H1 (cell line): ENCODE results near the gene FAM209B. TPM values are rescaled to one million over a fixed set of nuclear protein-coding genes. Genes with fewer than 3 reads are reported as not detected.

Experiments
- CTCF ChIA-PET: fragments of 300-600 bp; sonication (Branson Sonifier 250); formaldehyde crosslinking; loops from one replicate; lab custom pipeline; 2021; ENCODE audit not compliant: partially characterized antibody; lab: Charles Lee
- POLR2A ChIA-PET: fragments of 300-600 bp; sonication (Branson Sonifier 250); formaldehyde crosslinking; loops from one replicate; lab custom pipeline; 2021; ENCODE audit warnings: inconsistent platforms; ENCODE audit not compliant: partially characterized antibody; lab: Charles Lee
- DNase-seq, 2 experiments: peaks; one replicate each; pipeline versions ENCODE4 v3.0.0 to v3.0.0-alpha.2; 2010 to 2022; ENCODE audit warnings: low spot score in 2 of 2, low read depth in 1 of 2, mixed read lengths in 1 of 2
- FAIRE-seq: peaks from 2 replicates; lab custom pipeline; 2011; peaks lifted over from hg19 to GRCh38; lab: Jason Lieb, UNC
- H2AFZ ChIP-seq: 2 replicates; pipeline ENCODE4 v1.8.1; 2012; ENCODE audit warnings: low read length, inconsistent platforms
- H2AK5ac ChIP-seq: 2 replicates; pipeline ENCODE4 v1.6.1; 2013; ENCODE audit warnings: low read depth, low read length
- H2BK120ac ChIP-seq: replicated peaks from 2 replicates; pipeline ENCODE3; 2013; ENCODE audit warnings: low read depth, low read length, inconsistent platforms
- H2BK12ac ChIP-seq: 2 replicates; pipeline ENCODE4 v1.6.1; 2013; ENCODE audit warnings: low read depth, low read length
- H2BK15ac ChIP-seq: 2 replicates; pipeline ENCODE4 v1.6.1; 2013; ENCODE audit warnings: low read length
- H2BK20ac ChIP-seq: 2 replicates; pipeline ENCODE4 v1.6.1; 2013; ENCODE audit warnings: low read length
- H2BK5ac ChIP-seq: 2 replicates; pipeline ENCODE4 v1.6.1; 2013; ENCODE audit warnings: low read depth, low read length
- H3K14ac ChIP-seq: 2 replicates; pipeline ENCODE4 v1.6.1; 2013; ENCODE audit warnings: inconsistent platforms; ENCODE audit not compliant: insufficient read length
- H3K18ac ChIP-seq: 2 replicates; pipeline ENCODE4 v1.6.1; 2013; ENCODE audit warnings: low read length; ENCODE audit errors: extremely low read depth
- H3K23ac ChIP-seq: 2 replicates; pipeline ENCODE4 v1.6.1; 2013; ENCODE audit warnings: inconsistent platforms; ENCODE audit not compliant: insufficient read length
- H3K23me2 ChIP-seq: 2 replicates; pipeline ENCODE4 v1.6.1; 2013; ENCODE audit warnings: low read depth, low read length
- H3K27ac ChIP-seq: 2 replicates; pipeline ENCODE4 v1.6.1; 2011; ENCODE audit warnings: low read depth, low read length, inconsistent platforms
- H3K27me3 ChIP-seq, 4 experiments: replicated peaks in 1 of 4; 1 replicate in 1 of 4; 2 replicates in 3 of 4; pipeline versions ENCODE4 v1.6.1 to v1.8.1; 2011 to 2013; ENCODE audit warnings: low read length in 3 of 4, mild to moderate bottlenecking in 3 of 4, inconsistent platforms in 2 of 4, mixed read lengths in 2 of 4, moderate library complexity in 1 of 4; ENCODE audit not compliant: control insufficient read depth in 3 of 4, insufficient read depth in 3 of 4; ENCODE audit errors: extremely low read depth in 1 of 4
- H3K36me3 ChIP-seq, 4 experiments: 2 replicates each; pipeline versions ENCODE4 v1.6.1 to v1.8.1; 2011 to 2013; ENCODE audit warnings: mild to moderate bottlenecking in 4 of 4, low read length in 3 of 4, moderate library complexity in 2 of 4, control low read depth in 1 of 4, inconsistent platforms in 1 of 4; ENCODE audit not compliant: insufficient read depth in 4 of 4, control insufficient read depth in 2 of 4
- H3K4ac ChIP-seq: replicated peaks from 2 replicates; pipeline ENCODE3; 2013; ENCODE audit warnings: low read length, low read depth, mixed read lengths, inconsistent platforms; ENCODE audit not compliant: insufficient read length
- H3K4me1 ChIP-seq, 4 experiments: replicated peaks in 1 of 4; 1 replicate in 1 of 4; 2 replicates in 3 of 4; pipeline versions ENCODE4 v1.6.1 to v1.8.1; 2011 to 2013; ENCODE audit warnings: low read length in 3 of 4, inconsistent platforms in 2 of 4, mixed read lengths in 1 of 4; ENCODE audit not compliant: insufficient read depth in 4 of 4, control insufficient read depth in 3 of 4
- H3K4me2 ChIP-seq, 2 experiments: 2 replicates each; pipeline versions ENCODE4 v1.6.1 to v1.8.1; 2011 to 2013; ENCODE audit warnings: low read depth in 2 of 2, low read length in 2 of 2, control low read depth in 1 of 2, inconsistent platforms in 1 of 2, mild to moderate bottlenecking in 1 of 2; ENCODE audit not compliant: insufficient read depth in 1 of 2
- H3K4me3 ChIP-seq, 4 experiments: fragments of 200-600, 300-600 bp in 1 of 4; sonication (generic), shearing (Covaris generic), sonication (Bioruptor Twin) in 1 of 4; 2 replicates each; pipeline versions ENCODE4 v1.5.1 to v1.8.1; 2011 to 2016; ENCODE audit warnings: low read length in 4 of 4, low read depth in 3 of 4, control low read depth in 2 of 4, inconsistent platforms in 2 of 4, mild to moderate bottlenecking in 2 of 4, mixed read lengths in 1 of 4, moderate library complexity in 1 of 4; ENCODE audit not compliant: insufficient read depth in 2 of 4; ENCODE audit errors: extremely low read depth in 1 of 4
- H3K56ac ChIP-seq: replicated peaks from 2 replicates; pipeline ENCODE3; 2013; ENCODE audit warnings: low read depth, mild to moderate bottlenecking, mixed read lengths, low read length, inconsistent platforms; ENCODE audit not compliant: insufficient read length
- H3K79me1 ChIP-seq: 2 replicates; pipeline ENCODE4 v1.6.1; 2013; ENCODE audit warnings: low read depth, low read length, control low read depth
- H3K79me2 ChIP-seq, 2 experiments: 2 replicates each; pipeline versions ENCODE4 v1.6.1 to v1.8.1; 2012 to 2013; ENCODE audit warnings: low read length in 2 of 2, mild to moderate bottlenecking in 2 of 2, inconsistent platforms in 1 of 2; ENCODE audit not compliant: insufficient read depth in 2 of 2, control insufficient read depth in 1 of 2
- H3K9ac ChIP-seq, 4 experiments: replicated peaks in 1 of 4; 1 replicate in 1 of 4; 2 replicates in 3 of 4; pipeline versions ENCODE4 v1.6.1 to v1.8.1; 2011 to 2013; ENCODE audit warnings: low read depth in 3 of 4, low read length in 3 of 4, control low read depth in 2 of 4, mild to moderate bottlenecking in 2 of 4, moderate library complexity in 2 of 4, inconsistent platforms in 1 of 4; ENCODE audit errors: extremely low read depth in 1 of 4
- H3K9me3 ChIP-seq, 2 experiments: 2 replicates each; pipeline versions ENCODE4 v1.6.1 to v1.8.1; 2012 to 2013; ENCODE audit warnings: mild to moderate bottlenecking in 2 of 2, moderate library complexity in 2 of 2, control low read depth in 1 of 2, inconsistent platforms in 1 of 2, low read depth in 1 of 2, low read length in 1 of 2, mixed read lengths in 1 of 2; ENCODE audit not compliant: insufficient read depth in 2 of 2
- H4K20me1 ChIP-seq, 2 experiments: replicated peaks in 1 of 2; 2 replicates each; pipeline versions ENCODE3 to v1.8.1; 2011 to 2013; ENCODE audit warnings: inconsistent platforms in 2 of 2, low read length in 2 of 2, mild to moderate bottlenecking in 1 of 2; ENCODE audit not compliant: insufficient read depth in 2 of 2, control insufficient read depth in 1 of 2
- H4K5ac ChIP-seq: 2 replicates; pipeline ENCODE4 v1.6.1; 2013; ENCODE audit warnings: low read length, low read depth, mixed read lengths, inconsistent platforms; ENCODE audit not compliant: insufficient read length
- H4K8ac ChIP-seq: 2 replicates; pipeline ENCODE4 v1.8.0; 2013; ENCODE audit warnings: mild to moderate bottlenecking, moderate library complexity, low read length, inconsistent platforms; ENCODE audit not compliant: insufficient read depth; ENCODE audit errors: extremely low read depth
- H4K91ac ChIP-seq: replicated peaks from 2 replicates; pipeline ENCODE3; 2013; ENCODE audit warnings: low read length, mixed read lengths, inconsistent platforms; ENCODE audit not compliant: insufficient read length
- WGBS, 2 experiments: shearing (Covaris generic) in 1 of 2; methylation state at CpG; one replicate each; pipeline versions ENCODE4 v1.1.6 to v1.1.7; 2013 to 2015; ENCODE audit warnings: low lambda C conversion rate in 2 of 2, mixed read lengths in 2 of 2, inconsistent platforms in 1 of 2, low coverage in 1 of 2, missing lambda C conversion rate in 1 of 2; ENCODE audit not compliant: insufficient replicate concordance in 2 of 2, insufficient coverage in 1 of 2, insufficient read length in 1 of 2; ENCODE audit errors: extremely low coverage in 1 of 2, missing lambda C conversion rate in 1 of 2; 5-methylcytosine and 5-hydroxymethylcytosine counted together
- polyA plus RNA-seq, 7 experiments: library from polyadenylated mRNA; depleted of rRNA in 3 of 7; stranded (reverse) in 5 of 7; unstranded in 2 of 7; fragments of >200 nt in 5 of 7; fragments of 200-250 nt in 2 of 7; gene quantifications; 1 replicate in 5 of 7; 2 replicates in 1 of 7; 4 replicates in 1 of 7; pipeline versions ENCODE4 v1.2.1 to v1.2.3, GENCODE V29; 2011 to 2013; ENCODE audit warnings: missing spikeins in 2 of 7, mixed read lengths in 2 of 7
- total RNA-seq: library from RNA; stranded (reverse); fragmentation: NEBNext Ultra II Directional; extraction: Animal tissue kit (Norgen Biotek cat#: 25700); gene quantifications from 2 replicates; pipeline ENCODE4 v1.2.1, GENCODE V29; 2021

Gene FAM209B
- total and polyA plus RNA-seq, 2 of the 8 experiments (the other 6 are each of a cell fraction or from before 2014, with no cell fraction given), result 0.29 TPM; not detected in 1

- no peak overlapping the region for H3K14ac ChIP-seq
- H3K23me2 ChIP-seq, result no peaks in the 10 kb centered on the region
- no peak overlapping the region for H2BK20ac ChIP-seq
- H3K79me1 ChIP-seq, result no peaks in the 10 kb centered on the region
- H3K9me3 ChIP-seq, result no peaks in the 10 kb centered on the region
- H4K8ac ChIP-seq, result no peak overlapping the region
- no peaks in the 10 kb centered on the region for H3K79me2 ChIP-seq
- no peaks in the 10 kb centered on the region for H4K20me1 ChIP-seq
- no peak overlapping the region for H3K18ac ChIP-seq
- H2AK5ac ChIP-seq, result no peak overlapping the region
- H4K5ac ChIP-seq, result no peak overlapping the region
- no peaks in the 10 kb centered on the region for H3K27me3 ChIP-seq
- 0 out of 2 replicates have a peak overlapping the region, but pooled peaks have one; percentile 48 for H2AFZ ChIP-seq
- CTCF ChIA-PET, result interaction anchor here (0.6 to 1.1 kb wide), 4 partner anchors 15 to 65 kb away, joined by 3 to 5 read pairs (median 4); no protein-coding TSS in a partner anchor
- H3K4me3 ChIP-seq, result no peak overlapping the region
- no peak overlapping the region for H2BK15ac ChIP-seq
- no peak overlapping the region for H3K23ac ChIP-seq
- H3K9ac ChIP-seq, result no peak overlapping the region
- H3K36me3 ChIP-seq, result no peaks in the 10 kb centered on the region
- H2BK120ac ChIP-seq, result no peak overlapping the region
- no peak overlapping the region for H2BK12ac ChIP-seq
- H4K91ac ChIP-seq, result no peak overlapping the region
- no peak overlapping the region for H3K4ac ChIP-seq
- FAIRE-seq, result no peak
- H3K4me1 ChIP-seq, result peaks cover 0 to 2% (median 0%) of the 10 kb centered on the region in 4 experiments; a peak in 1 of 7 replicates
- H3K27ac ChIP-seq, result no peak overlapping the region
- POLR2A ChIA-PET, result interaction anchor here (0.6 kb wide), 1 partner anchor 17 kb away, joined by 3 read pairs; no protein-coding TSS in a partner anchor
- no peak overlapping the region for H2BK5ac ChIP-seq
- H3K56ac ChIP-seq, result no peak overlapping the region
- WGBS, 2 experiments, result 65% methylated on average over 4 of the region's 4 CpGs; no CpG with 5 or more reads in 1 of the 2 experiments
- H3K4me2 ChIP-seq, result no peak overlapping the region
- DNase-seq, result no peak
These were observed 21.8 kb downstream of the FAM209B start for GRCh38 chr20:56554869-56555268.
